HEK293T (cell line): ENCODE results near the gene GTPBP6.

Source experiments
- ARNT ChIP-seq: fragments of 450-650 bp; IDR thresholded peaks from 2 replicates; pipeline ENCODE4 v1.6.1; 2017; ENCODE audit warnings: mild to moderate bottlenecking
- BHLHE40 ChIP-seq: fragments of 450-650 bp; IDR thresholded peaks from 2 replicates; pipeline ENCODE4 v1.6.1; 2016; ENCODE audit warnings: mild to moderate bottlenecking, moderate library complexity, borderline replicate concordance
- ELF4 ChIP-seq: fragments of 450-650 bp; IDR thresholded peaks from 2 replicates; pipeline ENCODE4 v1.6.1; 2017; ENCODE audit warnings: antibody characterized with exemption
- FOXA1 ChIP-seq: fragments of 450-650 bp; IDR thresholded peaks from 2 replicates; pipeline ENCODE4 v1.6.1; 2016; ENCODE audit warnings: mild to moderate bottlenecking
- FOXK2 ChIP-seq: fragments of 450-650 bp; IDR thresholded peaks from 2 replicates; pipeline ENCODE4 v1.6.1; 2016; ENCODE audit warnings: mild to moderate bottlenecking
- FOXM1 ChIP-seq: fragments of 450-650 bp; IDR thresholded peaks from 2 replicates; pipeline ENCODE4 v1.6.1; 2017; ENCODE audit warnings: mild to moderate bottlenecking, borderline replicate concordance
- HDGF ChIP-seq: fragments of 450-650 bp; IDR thresholded peaks from 2 replicates; pipeline ENCODE4 v1.6.1; 2017; ENCODE audit warnings: antibody characterized with exemption, borderline replicate concordance
- NFRKB ChIP-seq: fragments of 450-650 bp; IDR thresholded peaks from 2 replicates; pipeline ENCODE4 v1.6.1; 2016; ENCODE audit warnings: mild to moderate bottlenecking, moderate library complexity
- SP1 ChIP-seq: fragments of 450-650 bp; IDR thresholded peaks from 2 replicates; pipeline ENCODE4 v1.6.1; 2017
- SUZ12 ChIP-seq: fragments of 450-650 bp; IDR thresholded peaks from 2 replicates; pipeline ENCODE4 v1.6.1; 2016; ENCODE audit warnings: mild to moderate bottlenecking
- ZNF384 ChIP-seq: fragments of 450-650 bp; IDR thresholded peaks from 2 replicates; pipeline ENCODE4 v1.6.1; 2016
- TF ChIP-seq, protein P1 (sequence below): fragments of 450-650 bp; IDR thresholded peaks from 2 replicates; pipeline ENCODE4 v1.6.1; 2016

DNA sequence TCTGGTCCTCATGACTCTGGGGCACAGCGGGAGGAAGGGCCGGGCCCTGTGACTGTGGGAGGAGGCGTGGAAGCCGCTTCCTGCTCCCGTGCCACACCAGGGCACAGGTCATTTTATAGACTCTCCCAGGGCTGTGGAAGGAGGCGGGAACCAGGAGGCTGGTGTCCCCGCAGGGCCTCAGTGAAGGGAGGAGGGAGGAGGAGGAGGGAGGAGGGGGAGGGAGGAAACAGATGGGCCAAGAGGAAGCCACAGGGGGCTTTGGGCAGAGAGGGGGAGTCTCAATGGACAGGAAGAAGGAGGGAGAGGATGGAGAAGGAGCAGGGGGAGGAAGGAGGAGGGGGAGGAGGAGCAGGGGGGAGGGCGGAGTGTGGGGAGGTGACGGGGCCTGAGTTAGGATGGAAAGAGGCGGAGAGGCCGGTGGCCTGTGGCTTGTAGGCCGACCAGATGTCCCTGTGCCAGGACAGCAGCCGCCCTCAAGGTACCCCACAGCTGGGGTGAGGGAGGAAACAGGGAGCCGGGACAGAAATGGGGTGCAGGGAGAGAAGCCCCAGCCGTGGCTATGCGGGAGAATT is 43.6 kb downstream of the GTPBP6 start:
- no peak for TF ChIP-seq HDGF
- no peak for TF ChIP-seq ZNF384
- TF ChIP-seq, protein P1, sequence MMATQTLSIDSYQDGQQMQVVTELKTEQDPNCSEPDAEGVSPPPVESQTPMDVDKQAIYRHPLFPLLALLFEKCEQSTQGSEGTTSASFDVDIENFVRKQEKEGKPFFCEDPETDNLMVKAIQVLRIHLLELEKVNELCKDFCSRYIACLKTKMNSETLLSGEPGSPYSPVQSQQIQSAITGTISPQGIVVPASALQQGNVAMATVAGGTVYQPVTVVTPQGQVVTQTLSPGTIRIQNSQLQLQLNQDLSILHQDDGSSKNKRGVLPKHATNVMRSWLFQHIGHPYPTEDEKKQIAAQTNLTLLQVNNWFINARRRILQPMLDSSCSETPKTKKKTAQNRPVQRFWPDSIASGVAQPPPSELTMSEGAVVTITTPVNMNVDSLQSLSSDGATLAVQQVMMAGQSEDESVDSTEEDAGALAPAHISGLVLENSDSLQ: no peak
- no peak for TF ChIP-seq FOXA1
- no peak for TF ChIP-seq SP1
- TF ChIP-seq BHLHE40: no peak
- TF ChIP-seq SUZ12: no peak
- no peak for TF ChIP-seq ARNT
- TF ChIP-seq ELF4: no peak
- no peak for TF ChIP-seq NFRKB
- no peak for TF ChIP-seq FOXM1
- no peak for TF ChIP-seq FOXK2
